ENCODE results near the gene KCTD1.
"Not testable (repeated sequence)": the region's sequence is repeated elsewhere in the genome, so short reads cannot be mapped to it uniquely, and the experiment has no call there.

The KCTD1 gene

DNA sequence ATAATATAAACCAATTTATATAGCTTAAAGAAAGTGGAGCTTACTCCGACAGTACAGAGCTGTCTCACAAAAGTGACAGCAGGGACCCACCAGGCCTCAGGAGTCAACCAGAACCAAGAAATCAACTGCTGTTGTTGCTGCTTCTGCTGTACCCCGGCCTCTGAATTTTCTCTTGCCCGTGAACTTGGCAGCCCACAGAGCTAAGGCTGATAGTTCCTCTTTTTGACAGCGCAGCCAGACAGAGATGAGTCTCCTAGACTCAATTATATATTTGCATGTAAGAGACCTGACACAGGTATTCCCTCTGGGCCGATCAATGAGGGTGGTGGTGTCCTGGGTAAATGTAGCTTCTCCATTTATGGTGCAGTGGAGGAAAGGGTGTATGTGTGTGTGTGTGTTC, 109.4 kb downstream of the KCTD1 start:
- TF ChIP-seq, protein P1, sequence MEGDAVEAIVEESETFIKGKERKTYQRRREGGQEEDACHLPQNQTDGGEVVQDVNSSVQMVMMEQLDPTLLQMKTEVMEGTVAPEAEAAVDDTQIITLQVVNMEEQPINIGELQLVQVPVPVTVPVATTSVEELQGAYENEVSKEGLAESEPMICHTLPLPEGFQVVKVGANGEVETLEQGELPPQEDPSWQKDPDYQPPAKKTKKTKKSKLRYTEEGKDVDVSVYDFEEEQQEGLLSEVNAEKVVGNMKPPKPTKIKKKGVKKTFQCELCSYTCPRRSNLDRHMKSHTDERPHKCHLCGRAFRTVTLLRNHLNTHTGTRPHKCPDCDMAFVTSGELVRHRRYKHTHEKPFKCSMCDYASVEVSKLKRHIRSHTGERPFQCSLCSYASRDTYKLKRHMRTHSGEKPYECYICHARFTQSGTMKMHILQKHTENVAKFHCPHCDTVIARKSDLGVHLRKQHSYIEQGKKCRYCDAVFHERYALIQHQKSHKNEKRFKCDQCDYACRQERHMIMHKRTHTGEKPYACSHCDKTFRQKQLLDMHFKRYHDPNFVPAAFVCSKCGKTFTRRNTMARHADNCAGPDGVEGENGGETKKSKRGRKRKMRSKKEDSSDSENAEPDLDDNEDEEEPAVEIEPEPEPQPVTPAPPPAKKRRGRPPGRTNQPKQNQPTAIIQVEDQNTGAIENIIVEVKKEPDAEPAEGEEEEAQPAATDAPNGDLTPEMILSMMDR (conservative IDR thresholded peaks at IDR 0.05; ENCODE audit: low read depth, low read length), result no peak
- H3K4me3 ChIP-seq (ENCODE audit: low read length), result no peak overlapping the region
- DNase-seq (ENCODE audit: low read depth), result no peak

DNA sequence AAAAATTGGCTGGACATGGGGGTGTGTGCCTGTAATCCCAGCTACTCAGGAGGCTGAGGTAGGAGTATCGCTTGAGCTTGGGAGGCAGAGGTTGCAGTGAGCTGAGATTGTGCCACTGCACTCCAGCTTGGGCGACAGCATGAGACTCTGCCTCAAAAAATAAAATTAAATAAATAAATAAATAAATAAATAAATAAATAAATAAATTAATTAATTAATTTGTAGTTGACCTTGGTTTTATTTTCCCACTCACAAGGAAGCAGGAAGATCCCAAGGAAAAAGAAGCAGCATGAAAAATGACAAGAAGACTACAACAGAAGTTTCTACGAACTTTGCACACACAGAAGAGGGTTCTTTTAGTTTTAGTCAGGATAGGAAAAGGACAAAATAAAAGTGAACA, 110.7 kb downstream of the KCTD1 start:
- DNase-seq (ENCODE audit: low read depth), result not testable (repeated sequence)

DNA sequence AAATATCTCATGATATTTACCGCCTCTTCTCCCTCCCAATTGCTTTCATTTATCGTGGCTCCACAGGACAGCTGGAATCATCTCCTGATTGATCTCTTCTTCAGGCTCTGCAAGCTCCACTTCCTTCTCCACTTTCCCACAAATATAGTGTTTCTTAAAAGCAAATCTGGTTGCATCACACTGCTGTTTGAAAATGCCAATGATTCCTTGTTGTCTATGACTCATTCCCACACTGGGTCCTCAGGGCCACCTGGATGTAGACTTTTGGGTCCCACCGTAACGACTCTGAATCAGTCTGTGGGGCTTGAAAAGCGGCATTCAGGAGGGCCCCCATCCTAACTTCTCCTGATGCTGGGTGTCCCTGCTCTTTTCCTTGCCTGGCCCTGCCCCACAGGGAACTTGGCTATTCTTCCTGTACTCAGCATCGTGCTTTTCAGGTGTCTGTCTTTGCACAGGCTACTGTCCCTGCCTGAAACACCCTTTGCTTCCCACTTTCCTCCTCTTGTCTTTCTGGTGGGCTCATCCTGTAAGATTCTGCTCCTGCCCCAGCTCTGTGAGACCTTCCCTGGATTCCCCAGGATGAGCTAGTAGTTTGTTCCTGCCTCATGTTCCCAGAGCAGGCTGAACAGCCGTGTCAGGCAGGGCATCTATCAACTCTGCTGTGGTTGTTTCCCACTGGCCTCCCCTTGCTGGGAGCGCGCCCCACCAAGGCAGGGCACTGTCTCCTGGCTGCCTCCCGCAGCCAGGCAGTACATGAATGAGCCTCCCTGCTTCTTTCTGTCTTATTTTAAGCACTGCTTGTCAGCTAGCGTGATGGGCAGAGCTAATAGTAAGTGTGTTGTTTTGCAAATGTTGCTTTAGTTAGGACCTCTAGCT, 111.9 kb downstream of the KCTD1 start:
- H3K4me3 ChIP-seq (ENCODE audit: low read length), result no peak overlapping the region
- no peak for DNase-seq (ENCODE audit: low read depth)
- TF ChIP-seq, protein P1 (conservative IDR thresholded peaks at IDR 0.05; ENCODE audit: low read depth, low read length), result no peak

More for the DNA sequence above, 110.7 kb downstream of the KCTD1 start:
- H3K4me3 ChIP-seq (ENCODE audit: low read length), result not testable (repeated sequence)

DNA sequence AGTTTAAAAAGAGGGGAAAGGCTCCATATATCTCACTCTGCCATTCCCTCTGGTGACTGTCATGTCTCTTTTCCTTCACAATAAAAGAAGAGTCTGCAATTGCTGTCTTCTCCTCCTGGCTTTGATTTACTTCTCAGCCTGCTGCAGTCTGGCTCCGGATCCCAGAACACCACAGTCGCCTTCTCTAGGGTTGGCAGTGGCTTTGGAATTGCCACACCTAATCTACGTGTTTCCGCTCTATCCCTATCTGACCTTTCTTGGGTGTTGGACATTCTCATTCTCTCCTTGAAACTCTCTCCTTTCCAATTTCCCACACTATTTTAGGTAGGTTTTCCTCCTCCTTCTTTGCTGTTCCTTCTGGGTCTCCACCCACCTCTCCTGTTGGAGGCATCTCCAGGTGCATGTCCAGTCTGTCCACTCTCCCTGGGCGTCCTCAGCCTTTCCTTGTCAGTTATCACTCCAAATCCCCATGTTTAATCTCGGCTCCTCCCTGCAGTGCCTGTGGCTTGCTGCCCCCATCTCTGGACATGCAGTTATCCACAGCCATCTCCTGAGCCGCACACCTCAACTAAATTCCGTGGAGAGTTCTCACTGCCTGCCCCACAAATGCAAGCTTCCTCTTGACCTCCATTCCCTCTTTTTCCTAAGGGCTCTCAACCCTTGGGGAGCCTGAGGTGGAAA, 112.8 kb downstream of the KCTD1 start:
- no peak overlapping the region for H3K4me3 ChIP-seq (ENCODE audit: low read length)
- no peak for DNase-seq (ENCODE audit: low read depth)
- TF ChIP-seq, protein P1 (conservative IDR thresholded peaks at IDR 0.05; ENCODE audit: low read depth, low read length), result no peak

DNA sequence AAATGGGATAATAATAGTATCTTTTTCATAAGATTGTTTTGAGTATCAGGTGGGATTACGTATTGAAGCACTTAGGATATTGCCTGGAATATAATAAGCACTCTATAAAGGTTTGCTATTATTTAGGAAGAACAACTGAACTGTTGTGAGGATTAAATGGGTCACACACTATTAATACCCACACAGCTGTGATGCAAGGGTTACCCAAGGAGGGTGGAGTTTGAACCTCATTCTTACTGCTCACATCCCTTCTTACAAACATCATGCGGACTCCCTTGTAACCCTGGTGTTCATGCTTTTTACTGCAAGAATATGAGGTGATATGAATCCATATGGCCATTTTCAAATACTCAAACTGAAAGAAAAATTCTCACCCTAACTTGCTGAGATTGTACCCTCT, 113.5 kb downstream of the KCTD1 start:
- no peak overlapping the region for H3K4me3 ChIP-seq (ENCODE audit: low read length)
- TF ChIP-seq, protein P1 (conservative IDR thresholded peaks at IDR 0.05; ENCODE audit: low read depth, low read length), result no peak
- no peak for DNase-seq (ENCODE audit: low read depth)

DNA sequence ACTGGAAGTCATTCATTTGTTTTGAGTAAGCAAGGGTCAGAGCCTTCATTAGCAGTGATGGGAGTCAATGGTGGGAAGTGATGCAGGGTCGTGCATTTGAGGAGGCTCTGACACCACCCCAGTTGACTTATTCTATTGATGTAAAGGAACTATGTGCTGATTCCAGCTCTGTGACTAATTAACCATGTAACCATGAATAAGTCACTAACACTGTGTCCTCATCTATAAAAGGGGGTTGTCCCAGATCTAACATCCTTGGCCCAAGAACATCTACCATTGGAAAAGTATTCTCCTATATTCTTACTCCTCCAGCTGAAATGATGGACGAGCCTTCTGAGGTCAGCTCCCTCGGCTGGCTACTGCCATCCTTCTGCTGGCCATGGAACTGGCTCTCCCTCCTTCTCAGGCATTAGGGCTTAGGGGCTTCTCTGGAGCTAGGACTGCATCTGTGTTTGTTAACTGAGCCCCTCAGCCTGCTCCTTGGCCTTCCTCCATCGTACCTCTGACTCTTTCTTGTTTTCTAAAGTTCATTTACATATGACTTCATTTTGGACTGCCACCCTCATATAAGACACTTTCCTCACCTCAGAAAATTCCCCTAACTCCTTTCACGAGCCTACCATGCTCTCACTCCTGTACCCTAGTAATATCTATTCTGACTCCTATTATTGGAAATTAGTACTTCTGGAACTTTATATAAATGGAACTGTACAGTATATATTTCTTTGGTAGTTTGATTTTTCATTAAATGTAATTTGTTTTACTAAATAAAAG, 115.5 kb downstream of the KCTD1 start:
- no peak overlapping the region for H3K4me3 ChIP-seq (ENCODE audit: low read length)
- TF ChIP-seq, protein P1 (conservative IDR thresholded peaks at IDR 0.05; ENCODE audit: low read depth, low read length), result no peak
- DNase-seq (ENCODE audit: low read depth), result no peak

DNA sequence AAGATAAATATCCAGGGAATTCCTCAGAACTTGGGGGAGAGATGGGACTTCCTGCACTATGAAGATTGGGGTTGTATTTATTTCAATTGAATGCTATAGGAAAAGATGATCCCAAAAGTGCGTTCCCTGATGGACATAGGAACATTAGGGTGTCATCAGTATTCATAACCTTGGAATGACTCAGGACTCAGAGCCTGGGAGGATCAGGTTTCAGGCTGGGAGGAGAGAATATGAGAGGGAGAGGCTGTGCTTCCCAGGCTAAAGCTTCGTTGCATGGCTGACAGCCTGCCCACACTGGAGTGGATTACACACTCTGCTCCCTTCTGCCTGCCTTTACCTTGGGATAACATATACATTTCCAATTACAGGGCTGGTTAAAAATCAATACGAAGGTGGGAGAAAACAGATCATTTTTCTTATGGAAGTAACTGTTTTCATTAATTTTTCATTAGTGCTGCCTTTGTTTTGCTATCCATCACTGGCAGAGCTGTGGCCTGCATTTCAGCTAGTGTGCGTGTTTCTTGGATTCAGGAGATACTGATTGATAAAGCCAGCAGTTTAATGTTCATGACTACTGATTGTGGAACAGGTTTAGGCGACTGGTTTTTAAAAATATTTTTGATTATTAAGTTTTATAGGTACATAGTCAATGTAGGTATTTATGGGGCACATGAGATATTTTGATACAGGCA, 118.7 kb downstream of the KCTD1 start:
- no peak overlapping the region for H3K4me3 ChIP-seq (ENCODE audit: low read length)
- DNase-seq (ENCODE audit: low read depth), result no peak
- TF ChIP-seq, protein P1 (conservative IDR thresholded peaks at IDR 0.05; ENCODE audit: low read depth, low read length), result no peak
